ENCODE data around the gene PVR. TPM values are rescaled to one million over a fixed set of nuclear protein-coding genes. Genes with fewer than 3 reads are reported as not detected.
"Not testable (repeated sequence)": the region's sequence is repeated elsewhere in the genome, so short reads cannot be mapped to it uniquely, and the experiment has no call there.

PVR gene
- total RNA-seq, 1 experiment from 2014 or later = 47.7 TPM

DNA sequence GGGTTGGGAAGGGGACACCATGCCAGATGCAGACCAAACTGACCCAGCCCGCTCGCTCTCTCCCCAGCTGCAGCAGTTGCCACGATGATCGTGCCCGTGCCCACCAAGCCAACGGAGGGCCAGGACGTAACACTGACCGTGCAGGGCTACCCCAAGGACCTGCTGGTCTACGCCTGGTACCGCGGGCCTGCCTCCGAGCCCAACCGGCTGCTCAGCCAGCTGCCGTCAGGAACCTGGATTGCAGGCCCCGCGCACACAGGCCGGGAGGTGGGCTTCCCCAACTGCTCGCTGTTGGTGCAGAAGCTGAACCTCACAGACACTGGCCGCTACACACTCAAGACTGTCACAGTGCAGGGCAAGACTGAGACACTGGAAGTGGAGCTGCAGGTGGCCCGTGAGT is 64.1 kb downstream of the PVR start:
- POLR2A ChIA-PET = no interaction called here

DNA sequence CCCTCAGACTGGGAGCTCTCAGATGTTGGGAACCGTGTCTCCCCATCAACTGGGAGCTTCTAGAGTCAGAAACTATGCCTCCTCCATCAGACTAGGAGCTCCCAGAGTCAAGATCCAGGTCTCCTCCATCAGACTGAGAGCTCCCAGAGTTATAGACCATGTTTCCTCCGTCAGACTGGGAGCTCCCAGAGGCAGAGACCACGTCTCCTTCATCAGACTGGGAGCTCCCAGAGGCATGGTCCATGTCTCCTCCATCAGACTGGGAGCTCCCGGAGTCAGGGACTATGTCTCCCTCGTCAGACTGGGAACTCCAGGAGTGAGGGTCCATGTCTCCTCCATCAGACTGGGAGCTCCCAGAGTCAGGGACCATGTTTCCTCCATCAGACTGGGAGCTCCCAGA is 65.2 kb downstream of the PVR start:
- ChIA-PET POLR2A (no interaction called here), CTCF (no interaction called here)
- intact Hi-C loops (cut with micrococcal nuclease; ENCODE audit: unreplicated experiment) (no loop called here), in situ Hi-C loops (cut with HindIII; ENCODE audit: low pct_unique_long_range_greater_than_20kb, low sequenced_read_pairs) (no loop called here)
- DNase-seq (ENCODE audit: low read depth, low spot score) (no peak), ATAC-seq (no peak)
- no TSS peak for BruUV-seq (replicated peaks)
- TF ChIP-seq, protein P1, sequence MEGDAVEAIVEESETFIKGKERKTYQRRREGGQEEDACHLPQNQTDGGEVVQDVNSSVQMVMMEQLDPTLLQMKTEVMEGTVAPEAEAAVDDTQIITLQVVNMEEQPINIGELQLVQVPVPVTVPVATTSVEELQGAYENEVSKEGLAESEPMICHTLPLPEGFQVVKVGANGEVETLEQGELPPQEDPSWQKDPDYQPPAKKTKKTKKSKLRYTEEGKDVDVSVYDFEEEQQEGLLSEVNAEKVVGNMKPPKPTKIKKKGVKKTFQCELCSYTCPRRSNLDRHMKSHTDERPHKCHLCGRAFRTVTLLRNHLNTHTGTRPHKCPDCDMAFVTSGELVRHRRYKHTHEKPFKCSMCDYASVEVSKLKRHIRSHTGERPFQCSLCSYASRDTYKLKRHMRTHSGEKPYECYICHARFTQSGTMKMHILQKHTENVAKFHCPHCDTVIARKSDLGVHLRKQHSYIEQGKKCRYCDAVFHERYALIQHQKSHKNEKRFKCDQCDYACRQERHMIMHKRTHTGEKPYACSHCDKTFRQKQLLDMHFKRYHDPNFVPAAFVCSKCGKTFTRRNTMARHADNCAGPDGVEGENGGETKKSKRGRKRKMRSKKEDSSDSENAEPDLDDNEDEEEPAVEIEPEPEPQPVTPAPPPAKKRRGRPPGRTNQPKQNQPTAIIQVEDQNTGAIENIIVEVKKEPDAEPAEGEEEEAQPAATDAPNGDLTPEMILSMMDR (IDR thresholded peaks at IDR 0.05) = no peak
- Histone ChIP-seq H3K36me3 (ENCODE audit: control insufficient read depth, insufficient read depth, low read length) (no peaks in the 10 kb centered on the region), H3K4me3 (ENCODE audit: low read depth in 2 of 2, low read length in 2 of 2) (no peak overlapping the region), H3K9me3 (ENCODE audit: control insufficient read depth, insufficient read depth, low read depth, low read length) (no peaks in the 10 kb centered on the region), H3K27ac (ENCODE audit: low read length) (no peak overlapping the region), H3K4me1 (ENCODE audit: control insufficient read depth, insufficient read depth, low read length) (no peaks in the 10 kb centered on the region), H3K27me3 (ENCODE audit: control insufficient read depth, insufficient read depth, low read length) (no peaks in the 10 kb centered on the region)

More for the DNA sequence above, 64.1 kb downstream of the PVR start:
- BruUV-seq (replicated peaks) = no TSS peak
- H3K27me3 ChIP-seq (ENCODE audit: control insufficient read depth, insufficient read depth, low read length) = no peaks in the 10 kb centered on the region
- in situ Hi-C loops (cut with HindIII; ENCODE audit: low pct_unique_long_range_greater_than_20kb, low sequenced_read_pairs) = no loop called here
- no peaks in the 10 kb centered on the region for H3K9me3 ChIP-seq (ENCODE audit: control insufficient read depth, insufficient read depth, low read depth, low read length)
- ATAC-seq (no peak), DNase-seq (ENCODE audit: low read depth, low spot score) (no peak)
- no peaks in the 10 kb centered on the region for H3K36me3 ChIP-seq (ENCODE audit: control insufficient read depth, insufficient read depth, low read length)
- H3K4me3 ChIP-seq (ENCODE audit: low read depth in 2 of 2, low read length in 2 of 2) = no peak overlapping the region
- TF ChIP-seq, protein P1 (IDR thresholded peaks at IDR 0.05) = no peak
- no peak for TF ChIP-seq POLR2AphosphoS5 (IDR thresholded peaks at IDR 0.05; ENCODE audit: low read depth, low read length)
- TF ChIP-seq SIN3A (IDR thresholded peaks at IDR 0.05; ENCODE audit: borderline replicate concordance, insufficient read depth, low read depth, low read length) = no peak
- TF ChIP-seq, protein P2, sequence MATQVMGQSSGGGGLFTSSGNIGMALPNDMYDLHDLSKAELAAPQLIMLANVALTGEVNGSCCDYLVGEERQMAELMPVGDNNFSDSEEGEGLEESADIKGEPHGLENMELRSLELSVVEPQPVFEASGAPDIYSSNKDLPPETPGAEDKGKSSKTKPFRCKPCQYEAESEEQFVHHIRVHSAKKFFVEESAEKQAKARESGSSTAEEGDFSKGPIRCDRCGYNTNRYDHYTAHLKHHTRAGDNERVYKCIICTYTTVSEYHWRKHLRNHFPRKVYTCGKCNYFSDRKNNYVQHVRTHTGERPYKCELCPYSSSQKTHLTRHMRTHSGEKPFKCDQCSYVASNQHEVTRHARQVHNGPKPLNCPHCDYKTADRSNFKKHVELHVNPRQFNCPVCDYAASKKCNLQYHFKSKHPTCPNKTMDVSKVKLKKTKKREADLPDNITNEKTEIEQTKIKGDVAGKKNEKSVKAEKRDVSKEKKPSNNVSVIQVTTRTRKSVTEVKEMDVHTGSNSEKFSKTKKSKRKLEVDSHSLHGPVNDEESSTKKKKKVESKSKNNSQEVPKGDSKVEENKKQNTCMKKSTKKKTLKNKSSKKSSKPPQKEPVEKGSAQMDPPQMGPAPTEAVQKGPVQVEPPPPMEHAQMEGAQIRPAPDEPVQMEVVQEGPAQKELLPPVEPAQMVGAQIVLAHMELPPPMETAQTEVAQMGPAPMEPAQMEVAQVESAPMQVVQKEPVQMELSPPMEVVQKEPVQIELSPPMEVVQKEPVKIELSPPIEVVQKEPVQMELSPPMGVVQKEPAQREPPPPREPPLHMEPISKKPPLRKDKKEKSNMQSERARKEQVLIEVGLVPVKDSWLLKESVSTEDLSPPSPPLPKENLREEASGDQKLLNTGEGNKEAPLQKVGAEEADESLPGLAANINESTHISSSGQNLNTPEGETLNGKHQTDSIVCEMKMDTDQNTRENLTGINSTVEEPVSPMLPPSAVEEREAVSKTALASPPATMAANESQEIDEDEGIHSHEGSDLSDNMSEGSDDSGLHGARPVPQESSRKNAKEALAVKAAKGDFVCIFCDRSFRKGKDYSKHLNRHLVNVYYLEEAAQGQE (IDR thresholded peaks at IDR 0.05; ENCODE audit: insufficient read depth in 1 of 2, low read depth in 2 of 2, low read length in 1 of 2) = no peak
- no peak for TF ChIP-seq TCF7L2 (IDR thresholded peaks at IDR 0.05; ENCODE audit: low read depth, low read length)
- CTCF ChIA-PET = no interaction called here
- intact Hi-C loops (cut with micrococcal nuclease; ENCODE audit: unreplicated experiment) = no loop called here
- H3K4me1 ChIP-seq (ENCODE audit: control insufficient read depth, insufficient read depth, low read length) = no peaks in the 10 kb centered on the region
- no peak overlapping the region for H3K27ac ChIP-seq (ENCODE audit: low read length)

DNA sequence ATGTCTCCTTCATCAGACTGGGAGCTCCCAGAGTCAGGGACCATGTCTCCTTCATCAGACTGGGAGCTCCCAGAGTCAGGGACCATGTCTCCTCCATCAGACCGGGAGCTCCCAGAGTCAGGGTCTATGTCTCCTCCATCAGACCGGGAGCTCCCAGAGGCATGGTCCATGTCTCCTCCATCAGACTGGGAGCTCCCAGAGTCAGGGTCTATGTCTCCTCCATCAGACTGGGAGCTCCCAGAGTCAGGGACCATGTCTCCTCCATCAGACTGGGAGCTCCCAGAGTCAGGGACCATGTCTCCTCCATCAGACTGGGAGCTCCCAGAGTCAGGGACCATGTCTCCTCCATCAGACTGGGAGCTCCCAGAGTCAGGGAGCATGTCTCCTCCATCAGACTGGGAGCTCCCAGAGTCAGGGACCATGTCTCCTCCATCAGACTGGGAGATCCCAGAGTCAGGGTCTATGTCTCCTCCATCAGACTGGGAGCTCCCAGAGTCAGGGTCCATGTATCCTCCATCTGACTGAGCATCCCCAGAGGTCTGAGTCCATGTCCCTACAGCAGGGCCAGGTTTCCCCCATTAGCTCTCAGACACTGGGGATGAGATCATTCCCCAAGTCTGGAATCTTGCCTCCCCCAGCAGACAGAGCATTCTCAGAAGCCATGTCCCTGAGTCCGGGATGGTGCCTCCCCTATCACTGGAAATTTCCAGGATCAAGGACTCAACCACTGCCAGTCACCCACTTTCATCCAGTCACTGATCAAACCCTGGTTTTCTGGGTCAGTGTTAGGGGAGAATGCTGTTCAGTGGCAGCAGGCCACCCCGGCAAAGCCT is 65.9 kb downstream of the PVR start:
- BruUV-seq (replicated peaks); in situ Hi-C loops (cut with HindIII; ENCODE audit: low pct_unique_long_range_greater_than_20kb, low sequenced_read_pairs); DNase-seq (ENCODE audit: low read depth, low spot score); H3K4me1 ChIP-seq (ENCODE audit: control insufficient read depth, insufficient read depth, low read length); H3K36me3 ChIP-seq (ENCODE audit: control insufficient read depth, insufficient read depth, low read length); intact Hi-C loops (cut with micrococcal nuclease; ENCODE audit: unreplicated experiment); POLR2A ChIA-PET; H3K4me3 ChIP-seq (ENCODE audit: low read depth in 2 of 2, low read length in 2 of 2); H3K9me3 ChIP-seq (ENCODE audit: control insufficient read depth, insufficient read depth, low read depth, low read length); H3K27me3 ChIP-seq (ENCODE audit: control insufficient read depth, insufficient read depth, low read length): not testable (repeated sequence)
- CTCF ChIA-PET = interaction anchor here (0.5 kb wide), 1 partner anchor 146 kb away, joined by 3 read pairs; no protein-coding TSS in a partner anchor
- ATAC-seq = peak; percentile 30; the same call in 1 of the 2 replicates
- peak overlapping the region; percentile 44; the same call in 1 of the 2 replicates for H3K27ac ChIP-seq (ENCODE audit: low read length)

Data from Panc1 (cell line).